DOHH2 (cell line): ENCODE results near the gene ZNRF4.

Source experiments
- CTCF ChIP-seq: fragments of 200-600 bp; sonication (generic); IDR thresholded peaks from one replicate; pipeline ENCODE4 v1.5.1; 2014; ENCODE audit warnings: antibody characterized with exemption, mild to moderate bottlenecking, low read depth, low read length; ENCODE audit not compliant: poor library complexity, severe bottlenecking
- EZH2phosphoT487 ChIP-seq: fragments of 200-600 bp; sonication (generic); IDR thresholded peaks from 2 replicates; pipeline ENCODE4 v1.6.1; 2017; ENCODE audit warnings: borderline replicate concordance, mild to moderate bottlenecking, antibody characterized with exemption, low read length, moderate library complexity, mixed read lengths

DNA sequence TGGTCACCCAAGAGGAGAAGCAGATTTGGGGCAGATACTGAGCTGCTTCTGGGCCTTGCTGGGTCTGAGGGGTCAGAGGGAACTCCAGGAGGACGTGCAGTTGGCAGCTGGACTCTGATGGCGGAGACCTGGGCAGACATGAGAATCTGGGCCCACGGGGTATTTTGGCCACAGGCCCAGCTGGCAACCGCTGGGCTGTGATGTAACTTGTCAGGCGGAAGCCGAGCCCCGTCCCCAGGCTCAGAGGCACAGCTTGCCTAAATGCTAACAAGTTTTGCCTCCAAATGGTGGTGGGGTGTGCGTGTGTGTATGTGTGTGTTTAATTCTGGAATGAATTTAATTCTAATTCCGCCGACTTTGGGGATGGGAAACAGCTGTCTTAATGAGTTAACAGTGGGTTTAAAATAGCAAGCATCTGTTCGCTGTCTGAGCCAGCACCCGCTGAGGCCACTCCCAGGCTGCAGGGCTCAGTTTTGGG is 11.6 kb downstream of the ZNRF4 start:
- TF ChIP-seq CTCF = no peak
- no peak for TF ChIP-seq EZH2phosphoT487
